NCI-H526 treated with DMSO at 0.1 percent for 48 hours (cell line): ENCODE measurements around the gene MYL5.
"Not testable (repeated sequence)": the region's sequence is repeated elsewhere in the genome, so short reads cannot be mapped to it uniquely, and the experiment has no call there.

Experiments used
- DNase-seq: peaks from one replicate; lab custom pipeline; 2025; lab: John Stamatoyannopoulos, UW

MYL5 gene

GRCh38 chr4:635851-636627 is 38.3 kb upstream of the MYL5 start:
- no peak for DNase-seq

GRCh38 chr4:636628-637159 is 37.6 kb upstream of the MYL5 start:
- no peak for DNase-seq

GRCh38 chr4:637536-638280 is 36.6 kb upstream of the MYL5 start:
- no peak for DNase-seq

GRCh38 chr4:642366-642765 is 32.0 kb upstream of the MYL5 start:
- not testable (repeated sequence) for DNase-seq

GRCh38 chr4:646460-646859 is 27.9 kb upstream of the MYL5 start:
- DNase-seq, result no peak

GRCh38 chr4:647481-647880 is 26.9 kb upstream of the MYL5 start:
- no peak for DNase-seq

- no peak for DNase-seq
Observed at GRCh38 chr4:648579-649292, 25.6 kb upstream of the MYL5 start.

- no peak for DNase-seq
Observed at GRCh38 chr4:649293-649625, 25.1 kb upstream of the MYL5 start.

GRCh38 chr4:649751-650310 is 24.5 kb upstream of the MYL5 start:
- DNase-seq, result no peak

GRCh38 chr4:650461-650860 is 23.9 kb upstream of the MYL5 start:
- DNase-seq, result no peak

- DNase-seq, result peak; percentile 13
Observed at GRCh38 chr4:650951-651883, 23.1 kb upstream of the MYL5 start.

GRCh38 chr4:651884-652642 is 22.3 kb upstream of the MYL5 start:
- no peak for DNase-seq

GRCh38 chr4:653080-653821 is 21.1 kb upstream of the MYL5 start:
- DNase-seq, result no peak

- DNase-seq, result no peak
Observed at GRCh38 chr4:653831-654502, 20.4 kb upstream of the MYL5 start.

GRCh38 chr4:654503-654845 is 19.9 kb upstream of the MYL5 start:
- DNase-seq, result no peak

GRCh38 chr4:654871-655463 is 19.4 kb upstream of the MYL5 start:
- no peak for DNase-seq

GRCh38 chr4:655464-656151 is 18.7 kb upstream of the MYL5 start:
- no peak for DNase-seq
